Uterus (tissue), 4 donors: Measurements from ENCODE around the gene TMEM80. TPM values are rescaled to one million over a fixed set of nuclear protein-coding genes. Genes with fewer than 3 reads are reported as not detected.
"Not testable (repeated sequence)": the region's sequence is repeated elsewhere in the genome, so short reads cannot be mapped to it uniquely, and the experiment has no call there.

ENCODE experiments used
- DNase-seq, 2 donors: peaks; one replicate each; pipeline ENCODE4 v3.0.0-alpha.2; 2019 to 2020
- H3K27ac ChIP-seq, 2 donors: fragments of 200-600 bp; sonication (generic); 1 replicate in 1 of 2; 2 replicates in 1 of 2; pipeline ENCODE4 v1.5.1; 2016 to 2018
- H3K27me3 ChIP-seq, 2 donors: fragments of 200-600 bp; sonication (generic); one replicate each; pipeline ENCODE4 v1.5.1; 2018 to 2019; ENCODE audit warnings: control low read depth in 1 of 2
- H3K36me3 ChIP-seq, 2 donors: fragments of 200-600 bp; sonication (generic); one replicate each; pipeline ENCODE4 v1.5.1; 2019; ENCODE audit warnings: control low read depth in 1 of 2
- H3K4me1 ChIP-seq, 2 donors: fragments of 200-600 bp; sonication (generic); one replicate each; pipeline ENCODE4 v1.5.1; 2018 to 2019; ENCODE audit warnings: control low read depth in 1 of 2
- H3K4me3 ChIP-seq, 2 donors: fragments of 200-600 bp; sonication (generic); 1 replicate in 1 of 2; 2 replicates in 1 of 2; pipeline ENCODE4 v1.5.1; 2018 to 2019; ENCODE audit warnings: mild to moderate bottlenecking in 1 of 2
- H3K9me3 ChIP-seq, 2 donors: fragments of 200-600 bp; sonication (generic); one replicate each; pipeline ENCODE4 v1.5.1; 2019; ENCODE audit warnings: control low read depth in 1 of 2
- POLR2A ChIP-seq, 2 donors: fragments of 450-650 bp; IDR thresholded peaks; one replicate each; pipeline ENCODE4 v1.6.1; 2016; ENCODE audit warnings: antibody characterized with exemption in 2 of 2, mild to moderate bottlenecking in 1 of 2, moderate library complexity in 1 of 2
- intact Hi-C: fragments of 100-400 bp; cut with DNase I; formaldehyde crosslinking; loops from one replicate; pipeline ENCODE4 v1.15.1; 2023; ENCODE audit warnings: low total_unique reads
- total RNA-seq, 4 donors: library from RNA; depleted of rRNA in 3 of 4; stranded (reverse); fragments of >200 nt in 3 of 4; gene quantifications; one replicate each; pipeline versions ENCODE4 v1.1.0 to v1.2.4, GENCODE V29; 2014 to 2023
- TF ChIP-seq, protein P1 (sequence below), 4 experiments: fragments of 200-600 bp in 2 of 4; fragments of 450-650 bp in 2 of 4; sonication (generic) in 2 of 4; IDR thresholded peaks; one replicate each; pipeline ENCODE4 v1.5.1; 2016 to 2019; ENCODE audit warnings: antibody characterized with exemption in 4 of 4, mild to moderate bottlenecking in 2 of 4, moderate library complexity in 1 of 4
- donor health status: DM: yes; HTN: yes; CAD: no.

Gene TMEM80
- 10 to 100 TPM in 2 of 4 donors, 1 to 10 TPM in 2; 2.6 to 35.3 (median 8.1) TPM for total RNA-seq

- Histone ChIP-seq H3K27ac (peak within 1 kb of the TSS; percentile 100), H3K27me3 (no peaks in the 10 kb centered on the region), H3K4me3 (peak within 1 kb of the TSS; percentile 60 to 75), H3K36me3 (no peaks in the 10 kb centered on the region), H3K4me1 (peaks cover 6 to 7% of the 10 kb centered on the region in 2 donors), H3K9me3 (no peaks in the 10 kb centered on the region)
- DNase-seq: peak; percentile 99
- TF ChIP-seq, protein P1, sequence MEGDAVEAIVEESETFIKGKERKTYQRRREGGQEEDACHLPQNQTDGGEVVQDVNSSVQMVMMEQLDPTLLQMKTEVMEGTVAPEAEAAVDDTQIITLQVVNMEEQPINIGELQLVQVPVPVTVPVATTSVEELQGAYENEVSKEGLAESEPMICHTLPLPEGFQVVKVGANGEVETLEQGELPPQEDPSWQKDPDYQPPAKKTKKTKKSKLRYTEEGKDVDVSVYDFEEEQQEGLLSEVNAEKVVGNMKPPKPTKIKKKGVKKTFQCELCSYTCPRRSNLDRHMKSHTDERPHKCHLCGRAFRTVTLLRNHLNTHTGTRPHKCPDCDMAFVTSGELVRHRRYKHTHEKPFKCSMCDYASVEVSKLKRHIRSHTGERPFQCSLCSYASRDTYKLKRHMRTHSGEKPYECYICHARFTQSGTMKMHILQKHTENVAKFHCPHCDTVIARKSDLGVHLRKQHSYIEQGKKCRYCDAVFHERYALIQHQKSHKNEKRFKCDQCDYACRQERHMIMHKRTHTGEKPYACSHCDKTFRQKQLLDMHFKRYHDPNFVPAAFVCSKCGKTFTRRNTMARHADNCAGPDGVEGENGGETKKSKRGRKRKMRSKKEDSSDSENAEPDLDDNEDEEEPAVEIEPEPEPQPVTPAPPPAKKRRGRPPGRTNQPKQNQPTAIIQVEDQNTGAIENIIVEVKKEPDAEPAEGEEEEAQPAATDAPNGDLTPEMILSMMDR (IDR thresholded peaks at IDR 0.05): no peak
- peak; percentile 51 to 61 for TF ChIP-seq POLR2A (IDR thresholded peaks at IDR 0.05)
- intact Hi-C loops: no loop called here
Observed at GRCh38 chr11:695538-696248, at the start of gene TMEM80. TSS of gene TMEM80 (plus strand) at chr11:695816. CDS start at chr11:695828, 12 bp downstream.

- Histone ChIP-seq H3K9me3 (no peaks in the 10 kb centered on the region), H3K4me3 (no peak overlapping the region), H3K27ac (no peak overlapping the region), H3K4me1 (no peaks in the 10 kb centered on the region), H3K36me3 (no peaks in the 10 kb centered on the region), H3K27me3 (no peaks in the 10 kb centered on the region)
- DNase-seq: no peak
- intact Hi-C loops: no loop called here
- no peak for TF ChIP-seq POLR2A (IDR thresholded peaks at IDR 0.05)
- TF ChIP-seq, protein P1 (IDR thresholded peaks at IDR 0.05): no peak
Observed at GRCh38 chr11:646214-646613, 49.4 kb upstream of the TMEM80 start.

GRCh38 chr11:647672-648158, 47.9 kb upstream of the TMEM80 start:
- DNase-seq, intact Hi-C loops, H3K36me3 ChIP-seq, H3K27me3 ChIP-seq, H3K27ac ChIP-seq, H3K4me3 ChIP-seq, H3K4me1 ChIP-seq, H3K9me3 ChIP-seq: not testable (repeated sequence)

GRCh38 chr11:650482-650881, 45.1 kb upstream of the TMEM80 start:
- Histone ChIP-seq H3K4me1 (no peaks in the 10 kb centered on the region), H3K9me3 (no peaks in the 10 kb centered on the region), H3K36me3 (no peaks in the 10 kb centered on the region), H3K4me3 (no peak overlapping the region), H3K27ac (no peak overlapping the region), H3K27me3 (no peaks in the 10 kb centered on the region)
- intact Hi-C loops: no loop called here
- DNase-seq: no peak
- TF ChIP-seq, protein P1 (IDR thresholded peaks at IDR 0.05): no peak
- no peak for TF ChIP-seq POLR2A (IDR thresholded peaks at IDR 0.05)

GRCh38 chr11:653136-653535, 42.5 kb upstream of the TMEM80 start:
- not testable (repeated sequence) for H3K27ac ChIP-seq

DNA sequence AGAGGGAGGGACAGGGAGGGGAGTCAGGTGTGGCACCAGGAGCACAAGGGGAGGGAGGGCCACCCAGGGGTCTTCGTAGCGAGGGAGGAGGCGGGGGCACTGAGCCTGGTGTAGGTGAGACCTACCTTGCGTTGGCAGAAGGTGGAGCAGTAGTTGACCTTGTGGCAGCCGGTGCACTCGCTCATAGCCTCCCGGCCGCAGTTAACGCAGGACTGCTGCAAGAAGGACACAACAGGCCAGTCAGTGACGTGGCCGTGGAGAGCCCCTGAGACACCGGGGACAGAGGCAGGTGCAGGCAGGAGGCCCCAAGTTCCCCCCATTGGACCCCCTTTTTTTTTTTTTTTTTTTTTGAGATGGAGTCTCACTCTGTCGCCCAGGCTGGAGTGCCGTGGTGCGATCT, 41.8 kb upstream of the TMEM80 start:
- Histone ChIP-seq H3K9me3 (no peaks in the 10 kb centered on the region), H3K27ac (no peak overlapping the region), H3K4me3 (no peak overlapping the region), H3K36me3 (no peaks in the 10 kb centered on the region), H3K27me3 (no peaks in the 10 kb centered on the region), H3K4me1 (no peaks in the 10 kb centered on the region)
- intact Hi-C loops: no loop called here
- no peak for DNase-seq
- TF ChIP-seq POLR2A (IDR thresholded peaks at IDR 0.05): no peak

More at GRCh38 chr11:653136-653535, 42.5 kb upstream of the TMEM80 start:
- H3K36me3 ChIP-seq, intact Hi-C loops, H3K9me3 ChIP-seq, H3K4me3 ChIP-seq, H3K4me1 ChIP-seq, H3K27me3 ChIP-seq, DNase-seq: not testable (repeated sequence)

DNA sequence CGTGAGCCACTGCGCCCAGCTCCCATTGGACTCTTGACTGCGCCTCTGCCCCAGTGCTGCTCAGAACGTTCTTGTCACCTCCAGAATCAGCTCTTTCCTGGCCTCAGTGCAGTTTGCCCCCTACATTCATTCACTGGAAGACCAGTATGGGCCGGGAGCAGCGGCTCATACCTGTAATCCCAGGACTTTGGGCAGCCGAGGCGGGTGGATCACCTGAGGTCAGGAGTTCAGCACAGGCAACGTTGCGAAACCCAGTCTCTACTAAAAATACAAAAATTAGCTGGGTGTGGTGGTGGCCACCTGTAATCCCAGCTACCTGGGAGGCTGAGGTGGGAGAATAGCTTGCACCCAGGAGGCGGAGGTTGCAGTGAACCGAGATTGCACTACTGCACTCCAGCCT, 41.2 kb upstream of the TMEM80 start:
- H3K27me3 ChIP-seq, H3K9me3 ChIP-seq, H3K4me3 ChIP-seq, H3K4me1 ChIP-seq, DNase-seq, H3K36me3 ChIP-seq, intact Hi-C loops, H3K27ac ChIP-seq: not testable (repeated sequence)
